Panc1 (cell line): ENCODE results near the gene MYO6.

Experiments used
- SIN3A ChIP-seq: IDR thresholded peaks from 2 replicates; pipeline ENCODE4 v1.6.1; 2012; ENCODE audit warnings: low read depth, mild to moderate bottlenecking, low read length, moderate library complexity, borderline replicate concordance; ENCODE audit not compliant: insufficient read depth
- TF ChIP-seq, protein P1 (sequence below), 2 experiments: IDR thresholded peaks; 2 replicates each; pipeline ENCODE4 v1.6.1; 2011 to 2012; ENCODE audit warnings: low read depth in 2 of 2, control low read depth in 1 of 2, low read length in 1 of 2, mild to moderate bottlenecking in 1 of 2, moderate library complexity in 1 of 2; ENCODE audit not compliant: insufficient read depth in 1 of 2

- TF ChIP-seq SIN3A = no peak
- TF ChIP-seq, protein P1, sequence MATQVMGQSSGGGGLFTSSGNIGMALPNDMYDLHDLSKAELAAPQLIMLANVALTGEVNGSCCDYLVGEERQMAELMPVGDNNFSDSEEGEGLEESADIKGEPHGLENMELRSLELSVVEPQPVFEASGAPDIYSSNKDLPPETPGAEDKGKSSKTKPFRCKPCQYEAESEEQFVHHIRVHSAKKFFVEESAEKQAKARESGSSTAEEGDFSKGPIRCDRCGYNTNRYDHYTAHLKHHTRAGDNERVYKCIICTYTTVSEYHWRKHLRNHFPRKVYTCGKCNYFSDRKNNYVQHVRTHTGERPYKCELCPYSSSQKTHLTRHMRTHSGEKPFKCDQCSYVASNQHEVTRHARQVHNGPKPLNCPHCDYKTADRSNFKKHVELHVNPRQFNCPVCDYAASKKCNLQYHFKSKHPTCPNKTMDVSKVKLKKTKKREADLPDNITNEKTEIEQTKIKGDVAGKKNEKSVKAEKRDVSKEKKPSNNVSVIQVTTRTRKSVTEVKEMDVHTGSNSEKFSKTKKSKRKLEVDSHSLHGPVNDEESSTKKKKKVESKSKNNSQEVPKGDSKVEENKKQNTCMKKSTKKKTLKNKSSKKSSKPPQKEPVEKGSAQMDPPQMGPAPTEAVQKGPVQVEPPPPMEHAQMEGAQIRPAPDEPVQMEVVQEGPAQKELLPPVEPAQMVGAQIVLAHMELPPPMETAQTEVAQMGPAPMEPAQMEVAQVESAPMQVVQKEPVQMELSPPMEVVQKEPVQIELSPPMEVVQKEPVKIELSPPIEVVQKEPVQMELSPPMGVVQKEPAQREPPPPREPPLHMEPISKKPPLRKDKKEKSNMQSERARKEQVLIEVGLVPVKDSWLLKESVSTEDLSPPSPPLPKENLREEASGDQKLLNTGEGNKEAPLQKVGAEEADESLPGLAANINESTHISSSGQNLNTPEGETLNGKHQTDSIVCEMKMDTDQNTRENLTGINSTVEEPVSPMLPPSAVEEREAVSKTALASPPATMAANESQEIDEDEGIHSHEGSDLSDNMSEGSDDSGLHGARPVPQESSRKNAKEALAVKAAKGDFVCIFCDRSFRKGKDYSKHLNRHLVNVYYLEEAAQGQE (IDR thresholded peaks at IDR 0.05; ENCODE audit: insufficient read depth in 1 of 2, low read depth in 2 of 2, low read length in 1 of 2) = no peak
Measured at GRCh38 chr6:75926293-75927168, 177.5 kb downstream of the MYO6 start.
